ENCODE results near the gene KIF17.
A peak's percentile ranks its signal among the peaks of the same experiment; 100 is the strongest.
"Not testable (repeated sequence)": the region's sequence is repeated elsewhere in the genome, so short reads cannot be mapped to it uniquely, and the experiment has no call there.

Gene KIF17

DNA sequence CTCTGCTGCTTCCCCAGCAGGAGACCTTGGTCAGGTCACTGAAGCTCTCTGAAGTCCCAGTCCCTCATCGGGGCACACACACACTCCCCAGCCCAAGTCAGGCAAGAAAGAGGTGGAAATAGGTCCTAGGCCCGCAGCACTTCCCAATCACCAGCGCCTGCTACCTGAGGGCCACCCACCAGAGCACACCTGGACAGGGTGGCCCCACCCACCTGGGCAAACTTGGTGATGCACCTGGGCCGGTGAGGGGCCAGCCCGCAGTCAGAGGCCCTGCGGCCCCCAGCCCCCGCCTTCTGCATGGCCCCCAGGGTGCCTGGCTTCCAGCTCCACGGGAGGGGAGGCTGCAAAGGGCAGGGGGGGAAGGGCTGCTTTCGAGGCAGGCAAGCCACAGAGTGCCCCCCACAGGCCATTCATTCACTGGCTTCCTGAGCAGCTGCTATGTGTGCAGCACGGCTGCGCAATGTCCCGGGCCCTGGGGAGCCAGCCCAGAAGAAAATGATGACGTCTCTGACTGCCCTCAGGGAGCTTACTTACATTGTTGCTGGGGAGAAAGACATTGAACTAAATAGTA lies 10.0 kb upstream of the KIF17 start:
- no peak for DNase-seq (ENCODE audit: low spot score)

DNA sequence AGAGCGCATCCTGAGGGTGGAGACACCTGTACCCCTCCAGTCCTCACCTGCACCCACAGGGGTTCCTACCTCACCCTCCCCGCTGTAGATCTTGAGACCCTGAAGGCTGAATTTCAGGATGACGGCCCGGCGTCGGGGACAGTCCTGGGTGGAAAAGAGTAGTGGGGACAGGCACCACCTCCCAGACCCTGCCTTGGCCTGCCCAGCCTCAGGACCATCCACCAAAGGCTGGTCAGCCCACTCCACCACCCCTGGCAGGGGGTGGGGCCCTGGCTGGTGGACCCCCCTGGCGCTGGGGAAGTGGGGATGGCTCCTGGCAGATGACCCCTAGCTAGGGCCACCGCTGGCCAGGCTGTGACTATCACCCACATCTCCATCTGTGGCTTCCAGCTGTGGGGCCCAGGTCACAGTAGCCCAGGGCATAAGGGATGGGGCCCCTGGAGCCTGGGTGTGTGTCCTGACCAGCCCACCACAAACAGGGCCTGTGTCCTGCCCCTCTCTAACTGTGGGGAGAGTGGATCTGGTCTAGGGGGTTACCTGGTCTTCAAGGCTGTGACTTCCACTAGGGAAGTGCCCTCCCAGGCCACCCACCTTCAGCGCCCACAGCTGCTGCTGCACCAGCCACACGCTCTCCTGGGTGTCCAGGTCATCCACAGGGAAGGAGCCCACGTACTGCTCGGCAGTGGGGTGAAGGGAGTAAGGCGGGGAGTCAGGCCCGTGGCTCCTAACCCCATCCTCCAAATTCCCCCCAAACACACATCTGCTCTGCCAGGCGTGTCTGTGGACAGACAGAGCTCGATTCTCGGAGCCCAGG lies 9.3 kb upstream of the KIF17 start:
- no peak for DNase-seq (ENCODE audit: low spot score)

DNA sequence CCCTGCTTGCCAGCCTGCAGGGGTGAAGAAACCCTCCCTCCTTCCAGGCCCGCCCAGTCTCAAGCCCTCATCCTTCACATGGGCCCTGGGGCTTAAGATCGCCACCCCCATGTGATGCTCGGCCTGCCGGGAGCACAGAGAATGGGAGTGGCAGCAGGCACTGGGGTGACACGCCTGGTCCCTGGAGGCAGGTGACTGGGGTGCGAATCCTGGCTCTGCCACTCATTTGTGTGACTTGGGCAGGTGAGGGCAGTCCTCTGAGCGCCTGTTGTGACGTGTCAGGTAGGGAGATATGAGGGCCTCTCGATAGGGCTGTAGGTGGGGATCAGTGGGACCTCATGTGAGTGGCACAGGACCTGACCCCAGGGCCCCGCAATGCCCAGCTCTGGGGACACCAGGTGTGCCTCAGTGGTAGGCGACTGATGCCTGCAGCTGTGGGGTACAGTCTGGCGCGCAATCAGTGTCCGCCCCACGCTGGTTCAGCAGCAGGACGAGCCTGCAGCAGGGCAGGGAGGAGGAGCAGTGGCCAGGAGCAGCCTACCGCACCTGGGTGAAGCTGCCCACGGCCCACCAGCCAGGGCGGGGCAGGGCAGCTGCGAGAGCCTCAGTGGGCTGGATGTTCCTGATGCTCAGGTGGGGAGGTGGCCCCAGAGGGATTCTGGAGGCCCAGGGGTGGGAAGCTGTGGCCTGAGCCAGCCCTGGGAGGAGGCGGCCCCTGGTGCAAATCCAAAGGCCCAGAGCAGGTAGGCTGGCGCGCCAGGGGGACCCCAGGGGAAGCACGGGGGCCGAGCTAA lies 8.5 kb upstream of the KIF17 start:
- DNase-seq (ENCODE audit: low spot score): no peak

DNA sequence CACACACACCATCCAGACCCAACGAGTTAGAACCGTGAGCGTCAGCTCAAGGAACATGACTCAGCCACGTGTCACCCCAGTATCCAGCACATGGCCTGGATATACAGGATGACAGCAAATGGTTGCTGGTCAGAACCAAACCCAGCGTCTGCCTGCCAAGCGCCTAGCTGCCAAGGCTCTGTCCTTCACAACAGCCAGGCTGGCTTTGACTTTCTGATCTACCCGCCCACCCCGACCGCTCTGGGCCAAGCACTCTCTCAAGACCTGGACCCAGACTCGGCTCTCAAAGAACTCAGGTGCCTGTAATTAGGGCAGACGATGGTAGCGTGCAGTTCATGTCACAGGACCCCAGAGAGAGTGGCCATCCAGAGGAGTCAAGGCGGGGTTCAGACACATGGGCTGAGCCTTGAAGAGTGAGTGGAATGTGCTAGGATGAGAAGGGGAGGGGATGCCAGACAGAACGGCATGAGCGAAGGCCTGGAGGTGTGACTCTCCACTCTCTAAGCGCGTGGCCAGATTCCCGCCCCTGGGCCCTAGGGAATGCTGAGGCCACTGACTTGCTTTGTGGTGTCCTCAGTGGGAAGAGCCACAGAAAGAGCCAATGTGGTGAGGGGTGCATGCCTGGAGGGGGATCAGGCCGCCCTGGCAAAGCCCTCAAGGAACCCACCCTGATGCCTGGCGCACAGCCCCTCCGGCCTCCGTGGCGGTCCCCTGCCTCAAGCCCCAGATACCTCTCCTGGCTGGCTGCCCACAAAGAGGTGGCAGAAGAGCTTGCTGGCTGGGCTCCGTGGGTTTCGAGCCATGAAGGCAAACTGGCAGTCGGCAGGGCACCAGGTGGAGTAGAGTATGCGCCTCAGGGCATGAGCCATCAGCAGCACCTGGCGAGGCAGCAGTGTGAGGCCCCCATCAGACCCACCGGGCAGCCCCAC lies 7.6 kb upstream of the KIF17 start:
- peak; percentile 92 for DNase-seq (ENCODE audit: low spot score)

DNA sequence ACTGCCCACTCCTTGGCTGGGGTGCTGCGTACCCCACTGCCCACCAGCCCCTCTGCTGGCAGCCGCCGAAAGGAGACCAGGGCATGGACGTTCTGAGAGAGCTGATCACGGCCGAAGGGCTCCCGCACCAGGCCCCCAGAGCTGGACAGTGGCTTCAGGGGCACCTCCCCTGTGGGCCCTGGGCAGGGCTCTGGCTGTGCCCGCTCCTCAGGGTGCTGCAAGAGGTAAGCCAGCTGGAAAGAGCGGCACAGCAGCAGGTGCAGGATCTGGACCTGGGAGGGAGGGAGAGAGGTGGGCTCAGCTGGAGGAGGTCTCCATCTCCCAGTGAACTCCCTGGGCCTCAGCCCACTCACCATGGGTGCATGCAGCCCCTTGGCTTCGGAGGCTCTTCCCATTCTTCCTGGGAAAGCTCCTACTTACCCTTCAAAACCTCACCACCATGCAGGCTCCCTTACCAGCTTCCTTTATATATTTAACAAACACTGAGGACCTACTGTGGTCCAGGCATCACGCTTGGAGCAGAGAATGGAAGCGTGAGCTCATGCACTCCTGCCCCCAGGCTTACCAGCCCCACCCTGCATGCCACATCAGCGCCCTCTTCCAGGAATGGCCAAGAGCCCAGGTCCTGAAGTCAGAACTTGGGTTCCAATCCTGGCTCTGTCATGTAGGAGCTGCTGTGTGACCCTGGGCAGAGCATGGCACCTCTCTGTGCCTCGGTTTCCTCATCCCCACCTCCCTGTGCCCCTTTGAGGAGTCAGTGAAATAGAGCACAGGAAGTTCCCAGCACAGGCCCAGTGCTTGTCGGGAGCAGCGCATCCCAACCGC lies 6.8 kb upstream of the KIF17 start:
- DNase-seq (ENCODE audit: low spot score): no peak

DNA sequence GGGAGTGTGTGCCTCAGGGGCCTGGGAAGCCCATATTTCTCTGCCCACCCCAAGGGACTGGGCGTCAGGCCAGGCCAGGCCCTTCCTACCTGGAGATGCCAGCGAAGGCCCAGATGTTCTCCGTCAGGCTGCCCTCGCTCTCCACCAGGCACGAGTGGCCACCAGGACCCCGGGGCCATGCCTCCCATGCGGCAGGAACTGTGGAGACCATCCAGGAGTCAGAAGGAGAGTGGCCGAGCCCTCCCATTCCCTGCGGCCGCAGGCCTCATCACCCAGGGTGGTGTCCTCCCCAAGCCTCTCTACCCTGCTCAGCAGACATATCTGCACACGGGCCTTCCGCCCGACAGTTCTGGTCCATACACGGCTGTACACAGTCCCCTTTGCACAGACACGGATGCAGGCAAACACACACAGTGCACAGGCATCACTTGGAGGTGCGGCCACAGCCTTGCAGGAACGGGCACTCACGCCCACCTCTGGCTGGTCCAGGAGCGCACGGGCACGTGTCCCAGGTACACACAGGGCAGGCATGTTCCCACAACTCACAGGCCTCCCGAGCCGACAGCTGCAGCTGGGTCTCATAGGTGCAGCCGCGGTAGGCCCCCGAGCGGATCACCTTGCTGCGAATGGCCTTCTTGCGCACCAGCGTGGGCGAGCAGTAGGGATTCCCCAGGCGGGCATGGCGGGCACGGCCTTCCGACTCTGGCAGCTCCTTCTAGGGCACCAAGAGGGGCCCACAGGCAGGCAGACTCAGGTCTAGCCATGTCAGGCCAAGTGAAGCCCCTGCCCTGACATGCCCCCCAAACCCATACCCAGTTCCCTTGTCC lies 5.9 kb upstream of the KIF17 start:
- no peak for DNase-seq (ENCODE audit: low spot score)

DNA sequence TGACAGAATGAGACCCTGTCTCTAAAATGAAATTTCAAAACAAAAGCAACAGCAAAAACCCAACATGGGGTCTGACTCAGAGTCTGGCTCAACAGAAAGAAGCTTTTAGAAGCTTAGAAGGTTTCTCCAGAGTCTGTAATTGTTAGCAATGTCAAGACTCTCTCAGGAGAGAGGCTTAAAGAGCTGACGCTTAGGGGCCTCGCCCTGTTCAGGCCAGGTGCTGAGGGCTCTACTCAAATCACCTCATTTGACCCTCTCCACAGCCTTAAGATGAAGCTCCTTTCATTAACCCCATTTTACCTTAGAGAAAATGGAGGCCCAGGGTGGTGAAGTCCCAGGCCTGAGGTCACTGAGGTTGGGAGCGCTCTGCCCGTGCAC lies 5.3 kb upstream of the KIF17 start:
- DNase-seq (ENCODE audit: low spot score): no peak

DNA sequence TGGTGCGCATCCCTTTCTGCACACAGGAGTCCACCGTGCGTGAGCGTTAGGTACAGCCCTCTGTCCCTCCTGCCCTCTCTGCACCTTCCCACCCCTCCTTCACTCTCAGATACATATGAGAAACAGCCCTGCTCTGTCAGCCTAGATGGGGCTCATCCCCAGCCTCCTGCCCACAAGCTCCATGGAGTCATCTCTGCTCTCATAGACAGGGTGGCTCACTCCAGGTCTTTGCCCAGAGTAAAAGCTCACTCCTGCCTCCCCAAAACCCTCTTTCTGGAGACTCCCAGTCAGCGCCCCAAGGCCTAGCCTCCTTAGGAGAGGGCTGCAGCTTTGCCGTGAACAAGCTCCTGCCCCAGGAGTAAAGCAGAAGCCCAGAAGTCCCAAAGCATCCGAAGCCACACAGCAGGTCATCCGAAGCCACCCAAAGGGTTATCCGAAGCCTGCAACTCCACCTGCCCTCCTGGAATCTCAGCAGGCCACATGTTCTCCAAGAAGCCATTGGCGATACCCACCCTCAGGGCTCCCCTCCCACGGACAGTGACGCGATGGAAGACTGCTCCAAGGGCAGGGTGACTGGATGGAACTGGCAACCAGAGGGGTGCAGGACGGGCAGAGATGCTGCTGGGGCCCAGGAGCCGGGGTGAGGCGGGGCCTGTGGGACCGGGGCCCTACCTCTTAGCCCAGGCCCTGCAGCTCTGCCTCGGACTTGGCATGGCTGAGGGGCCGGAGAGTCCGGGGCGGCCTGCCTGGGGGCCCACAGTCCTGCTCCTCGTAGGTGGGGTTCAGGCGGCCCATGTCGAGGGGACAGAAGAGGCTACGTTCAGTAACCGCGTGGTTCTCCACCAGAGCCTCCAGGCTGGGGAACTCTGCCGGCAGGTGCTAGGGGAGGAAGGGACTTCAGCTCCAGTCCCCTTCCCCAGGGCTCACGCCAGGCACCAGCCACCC lies 3.6 kb upstream of the KIF17 start:
- no peak for DNase-seq (ENCODE audit: low spot score)

DNA sequence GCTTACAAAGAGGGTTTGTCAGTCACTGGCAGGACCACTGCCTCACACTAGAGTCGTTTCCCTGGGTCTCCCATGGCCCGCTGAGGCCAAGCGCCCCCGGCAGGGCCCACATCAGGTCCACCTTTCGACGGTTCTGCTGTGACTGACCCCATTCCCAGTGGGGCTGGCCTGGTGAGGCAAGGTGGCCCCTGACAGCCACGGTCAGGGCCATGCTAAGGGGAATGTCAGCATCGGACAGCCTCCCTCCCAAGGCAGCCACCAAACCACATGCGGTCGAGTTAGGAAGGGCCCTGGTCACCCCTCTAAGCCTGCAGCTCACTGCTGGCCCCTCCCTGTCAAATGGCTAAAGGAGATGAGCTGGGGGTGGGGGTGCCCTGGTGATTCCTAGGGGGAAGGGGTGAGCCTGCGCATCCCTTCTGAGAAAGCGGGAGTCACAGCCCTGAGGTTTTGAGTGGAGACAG lies 2.9 kb upstream of the KIF17 start:
- DNase-seq (ENCODE audit: low spot score): no peak

DNA sequence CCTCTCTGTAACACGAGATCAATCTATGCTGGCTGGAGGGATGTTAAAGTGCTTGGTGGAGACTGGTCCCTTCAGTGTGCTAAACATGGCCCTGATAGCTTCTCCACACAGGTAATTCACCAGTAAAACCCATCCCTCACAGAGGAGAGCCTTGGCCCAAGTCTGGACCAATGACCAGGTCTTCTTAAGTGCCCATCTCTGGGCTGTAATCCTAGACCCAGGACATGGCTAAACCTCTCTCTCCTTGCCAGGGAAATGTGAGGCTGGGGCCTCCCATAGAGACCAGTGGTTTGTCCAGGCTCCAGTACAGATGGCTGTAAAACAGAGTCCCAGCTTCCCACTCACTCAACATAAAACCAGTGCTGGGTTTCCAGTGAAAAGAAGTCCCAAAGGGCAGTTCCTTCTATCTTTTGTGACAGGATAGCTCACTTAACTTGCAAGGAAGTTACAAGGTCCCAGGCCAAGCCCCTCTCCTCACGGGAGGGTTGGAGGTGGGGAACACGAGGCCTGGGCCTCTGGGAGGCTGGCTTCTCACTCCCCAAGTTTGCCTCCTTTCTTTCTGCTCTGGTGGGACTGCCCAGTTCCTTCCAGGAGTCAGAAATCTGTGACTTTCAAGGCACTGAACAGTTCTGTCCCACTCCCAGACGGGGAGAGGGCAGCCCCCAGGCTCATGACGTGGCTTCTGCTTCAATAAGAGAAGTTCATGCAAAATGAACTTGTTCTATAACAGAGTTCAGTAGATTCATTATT lies 2.2 kb upstream of the KIF17 start:
- no peak for DNase-seq (ENCODE audit: low spot score)

DNA sequence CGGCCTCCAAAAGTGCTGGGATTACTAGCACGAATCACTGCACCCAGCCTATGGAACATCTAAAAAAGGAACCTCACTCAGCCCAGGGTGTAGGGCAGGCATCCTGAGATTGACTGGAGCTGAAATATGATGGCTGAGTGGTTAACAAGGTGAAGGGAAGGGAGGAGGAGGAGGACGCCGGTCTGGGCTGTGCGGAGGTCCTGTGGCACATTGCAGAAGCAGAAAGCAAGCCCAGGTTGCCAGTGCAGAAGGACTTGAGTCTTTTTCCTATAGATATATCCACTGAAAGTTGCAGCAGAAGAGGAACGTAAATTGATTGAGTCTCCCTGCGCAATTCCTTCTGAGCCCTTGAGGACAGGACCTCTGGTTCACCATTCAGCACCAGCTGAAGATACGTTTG lies 1.5 kb upstream of the KIF17 start:
- DNase-seq (ENCODE audit: low spot score): no peak

DNA sequence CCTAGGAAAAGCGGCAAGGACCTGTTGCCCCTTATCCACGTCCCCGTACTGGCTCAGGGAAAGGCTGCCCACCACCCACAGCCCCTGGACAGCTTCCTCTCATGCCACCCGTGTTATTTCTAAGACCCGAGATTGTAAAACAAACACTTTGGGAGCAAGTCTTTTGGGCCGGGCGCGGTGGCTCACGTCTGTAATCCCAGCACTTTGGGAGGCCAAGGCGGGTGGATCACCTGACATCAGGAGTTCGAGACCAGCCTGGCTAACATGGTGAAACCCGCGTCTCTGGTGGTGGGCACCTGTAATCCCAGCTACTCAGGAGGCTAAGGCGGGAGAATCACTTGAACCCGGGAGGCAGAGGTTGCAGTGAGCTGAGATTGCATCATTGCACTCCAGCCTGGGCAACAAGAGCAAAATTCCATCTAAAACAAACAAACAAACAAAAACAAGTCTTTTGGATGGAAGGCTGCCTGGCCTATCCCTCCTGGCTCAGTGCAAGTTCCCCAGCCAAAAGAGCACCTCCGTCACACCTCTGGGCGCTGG lies 606 bp upstream of the KIF17 start:
- DNase-seq (ENCODE audit: low spot score): not testable (repeated sequence)

DNA sequence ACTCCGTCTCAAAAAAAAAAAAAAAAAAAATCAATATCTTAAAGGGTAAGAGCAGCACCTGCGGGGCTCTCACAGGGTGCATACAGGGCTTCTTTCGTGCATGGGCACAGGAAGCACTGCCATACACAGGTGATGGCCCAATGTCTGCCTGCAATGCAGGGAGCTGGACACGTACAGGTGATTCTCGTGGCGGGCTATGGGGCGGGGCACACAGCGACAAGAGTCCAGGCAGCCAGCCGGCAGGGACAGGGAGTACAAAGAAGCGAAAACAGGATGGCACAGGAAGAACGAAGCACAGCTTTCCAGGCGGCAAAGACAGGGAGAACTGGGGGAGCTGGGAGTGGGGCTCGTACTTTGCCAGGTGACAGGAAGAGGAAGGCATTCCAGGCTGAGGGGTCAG lies 1.6 kb downstream of the KIF17 start:
- no peak for DNase-seq (ENCODE audit: low spot score)

DNA sequence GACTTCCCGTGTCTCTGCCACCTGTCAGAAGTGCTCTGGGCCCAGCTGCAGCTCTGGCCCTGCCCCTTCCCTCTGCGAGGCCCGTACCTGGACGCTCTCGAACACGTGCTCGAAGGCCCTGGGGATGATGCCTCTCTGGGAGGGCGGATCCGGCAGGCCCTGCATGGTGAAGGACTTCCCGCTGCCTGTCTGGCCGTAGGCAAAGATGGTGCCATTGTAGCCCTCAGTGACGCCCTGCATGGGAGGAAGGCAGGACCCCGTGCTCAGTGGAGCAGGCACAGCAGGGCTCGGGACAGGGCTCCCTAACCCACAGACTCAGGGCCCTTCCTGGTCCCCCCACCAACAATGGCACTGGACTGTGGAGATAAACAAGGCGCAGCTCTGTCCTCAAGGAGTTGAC lies 2.4 kb downstream of the KIF17 start:
- DNase-seq (ENCODE audit: low spot score): no peak

DNA sequence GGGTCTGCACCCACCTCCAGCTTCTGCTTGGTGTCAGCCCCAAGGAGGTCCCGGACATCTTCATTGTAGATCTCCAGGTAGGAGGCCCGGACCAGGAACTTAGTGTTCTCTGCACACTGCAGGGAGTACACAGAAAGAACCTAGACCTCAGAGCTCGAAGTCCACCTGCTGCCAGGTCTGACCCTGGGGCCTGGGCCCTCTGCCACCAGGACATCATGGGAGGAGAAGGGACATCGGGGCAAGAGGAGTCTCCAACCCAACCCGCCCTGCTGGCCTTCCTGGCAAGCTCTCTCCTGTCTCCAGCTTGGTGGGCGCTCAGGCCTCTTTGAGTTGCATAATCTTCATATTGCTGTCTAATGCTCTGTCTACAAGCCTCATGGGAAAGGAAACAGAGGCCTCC lies 4.4 kb downstream of the KIF17 start:
- no peak for DNase-seq (ENCODE audit: low spot score)

DNA sequence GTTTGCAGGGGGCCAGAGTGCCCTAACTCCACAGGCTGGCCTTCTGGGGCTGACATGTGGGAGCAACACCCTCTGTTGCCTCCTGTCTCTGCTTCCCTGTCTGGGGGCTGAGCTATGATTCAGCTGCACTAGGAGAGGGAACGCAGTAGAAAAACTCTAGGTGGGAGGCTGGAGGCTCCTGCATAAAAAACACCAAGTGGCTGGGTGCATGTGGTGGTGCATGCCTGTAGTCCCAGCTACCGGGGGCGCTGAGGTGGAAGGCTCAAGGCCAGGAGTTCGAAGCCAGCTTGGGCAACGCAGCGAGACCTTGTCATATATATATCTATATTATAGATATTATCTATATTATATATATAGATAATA lies 5.6 kb downstream of the KIF17 start:
- DNase-seq (ENCODE audit: low spot score): no peak

DNA sequence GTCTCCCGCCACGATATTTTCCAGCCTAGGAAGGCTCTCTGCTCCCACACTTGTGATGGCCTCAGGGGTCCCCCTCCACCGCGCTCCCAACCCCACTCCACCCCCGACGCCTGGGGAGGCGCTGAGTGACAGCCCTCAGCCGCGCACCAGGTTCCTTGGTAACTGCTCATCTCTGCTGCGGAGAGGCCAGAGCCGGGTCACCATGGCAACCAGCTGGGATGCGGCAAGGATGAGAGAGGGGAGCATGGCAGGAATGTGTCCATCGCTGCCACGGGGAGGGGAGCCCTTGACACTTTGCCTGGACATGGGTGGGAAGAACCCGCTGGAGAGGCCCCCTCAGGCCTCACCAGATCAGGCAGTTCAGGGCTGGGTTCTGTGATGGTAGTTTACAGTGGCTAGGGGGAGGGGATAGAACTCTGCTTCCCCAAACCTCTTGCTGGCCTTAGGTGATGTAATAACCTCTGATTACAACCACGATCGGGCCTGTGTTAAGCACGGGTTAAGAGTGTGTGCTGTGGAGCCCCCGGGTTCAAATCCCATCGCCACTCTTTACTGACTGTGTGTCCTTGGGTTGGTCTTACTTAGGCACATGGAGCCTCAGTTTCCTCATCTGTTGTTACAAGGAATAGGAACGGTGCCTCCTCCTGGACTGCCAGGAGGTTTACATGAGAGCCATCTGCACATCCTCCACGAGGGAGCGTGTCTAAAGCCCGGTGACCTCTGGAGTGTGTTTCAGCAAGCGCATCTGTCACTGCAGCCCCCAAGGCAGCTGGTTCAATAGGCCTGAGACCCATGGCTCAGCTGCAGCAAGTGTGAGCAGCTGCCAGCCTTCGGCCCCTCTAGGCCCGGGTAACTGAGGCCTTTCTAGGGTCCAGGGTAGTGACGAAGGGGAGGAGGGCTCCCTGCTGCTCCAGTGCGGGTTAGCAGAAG lies 6.3 kb downstream of the KIF17 start:
- no peak for DNase-seq (ENCODE audit: low spot score)

Data from RKO (cell line).